GM10266 (cell line): Measurements from ENCODE around the gene KCP.

Experiments used
- DNase-seq: peaks from one replicate; pipeline ENCODE4 v3.0.0; 2012; ENCODE audit errors: extremely low spot score
- TF ChIP-seq, protein P1 (sequence below): IDR thresholded peaks from 2 replicates; pipeline ENCODE4 v1.5.1; 2012; ENCODE audit warnings: mild to moderate bottlenecking, low read depth; ENCODE audit not compliant: control insufficient read depth, insufficient read depth; ENCODE audit errors: missing control alignments

The KCP gene

GRCh38 chr7:128883622-128884448 lies 26.7 kb downstream of the KCP start:
- DNase-seq: peak; percentile 94
- TF ChIP-seq, protein P1, sequence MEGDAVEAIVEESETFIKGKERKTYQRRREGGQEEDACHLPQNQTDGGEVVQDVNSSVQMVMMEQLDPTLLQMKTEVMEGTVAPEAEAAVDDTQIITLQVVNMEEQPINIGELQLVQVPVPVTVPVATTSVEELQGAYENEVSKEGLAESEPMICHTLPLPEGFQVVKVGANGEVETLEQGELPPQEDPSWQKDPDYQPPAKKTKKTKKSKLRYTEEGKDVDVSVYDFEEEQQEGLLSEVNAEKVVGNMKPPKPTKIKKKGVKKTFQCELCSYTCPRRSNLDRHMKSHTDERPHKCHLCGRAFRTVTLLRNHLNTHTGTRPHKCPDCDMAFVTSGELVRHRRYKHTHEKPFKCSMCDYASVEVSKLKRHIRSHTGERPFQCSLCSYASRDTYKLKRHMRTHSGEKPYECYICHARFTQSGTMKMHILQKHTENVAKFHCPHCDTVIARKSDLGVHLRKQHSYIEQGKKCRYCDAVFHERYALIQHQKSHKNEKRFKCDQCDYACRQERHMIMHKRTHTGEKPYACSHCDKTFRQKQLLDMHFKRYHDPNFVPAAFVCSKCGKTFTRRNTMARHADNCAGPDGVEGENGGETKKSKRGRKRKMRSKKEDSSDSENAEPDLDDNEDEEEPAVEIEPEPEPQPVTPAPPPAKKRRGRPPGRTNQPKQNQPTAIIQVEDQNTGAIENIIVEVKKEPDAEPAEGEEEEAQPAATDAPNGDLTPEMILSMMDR: peak; percentile 96

DNA sequence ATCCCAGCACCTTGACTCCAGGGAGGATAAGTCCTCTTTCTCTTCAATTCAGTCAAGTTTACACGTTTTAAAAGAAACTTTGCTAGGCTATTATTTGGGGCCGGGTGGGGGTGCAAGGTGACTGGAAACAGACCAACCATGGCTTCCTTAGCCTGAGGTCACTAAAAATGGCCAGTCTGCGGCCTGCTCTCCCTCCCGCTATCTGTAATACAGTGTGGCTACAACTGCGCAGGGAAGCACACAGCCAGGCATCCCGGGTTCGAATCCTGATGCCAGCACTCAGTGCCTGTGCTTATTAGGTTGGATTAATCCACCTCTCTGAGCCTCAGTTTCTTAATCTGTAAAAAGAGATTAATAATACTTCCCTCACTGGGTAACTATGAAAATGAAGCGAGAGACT lies 28.4 kb downstream of the KCP start:
- DNase-seq: no peak
- TF ChIP-seq, protein P1: no peak

DNA sequence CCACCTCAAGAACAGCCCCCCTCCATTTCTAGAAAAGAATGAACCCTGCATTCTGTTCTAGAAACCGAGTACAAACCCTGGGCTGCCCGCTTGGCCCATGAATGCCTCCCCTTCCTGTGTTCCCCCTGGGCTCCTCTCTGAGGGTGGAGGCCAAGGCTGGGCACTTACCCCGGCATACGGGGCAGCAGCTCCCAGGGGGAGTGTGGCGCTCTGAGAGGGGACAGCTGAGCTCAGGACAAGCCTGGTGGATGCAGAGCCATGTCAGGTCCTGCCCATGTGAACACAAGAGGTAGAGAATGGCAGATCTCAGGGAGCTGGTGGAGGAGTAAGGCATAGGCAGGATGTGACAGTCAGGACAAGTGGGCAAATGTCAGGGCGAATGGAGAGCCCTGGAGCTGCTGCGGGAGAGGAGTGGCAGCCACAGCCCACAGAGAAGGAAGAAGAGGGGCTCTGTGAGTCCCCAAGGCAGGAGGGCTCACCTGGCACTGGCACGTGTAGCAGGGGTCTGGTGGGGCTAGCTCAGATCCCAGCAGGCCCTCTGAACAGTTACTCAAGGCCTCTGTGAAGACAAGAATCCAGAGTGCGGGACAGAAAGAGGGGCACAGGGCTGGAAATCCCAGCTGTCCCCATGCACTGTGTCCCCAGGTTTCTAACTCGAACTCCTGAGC lies 28.9 kb downstream of the KCP start:
- DNase-seq: no peak

GRCh38 chr7:128880791-128881457 lies 29.6 kb downstream of the KCP start:
- TF ChIP-seq, protein P1: no peak
- no peak for DNase-seq

More for the DNA sequence above, 28.9 kb downstream of the KCP start:
- TF ChIP-seq, protein P1: no peak

DNA sequence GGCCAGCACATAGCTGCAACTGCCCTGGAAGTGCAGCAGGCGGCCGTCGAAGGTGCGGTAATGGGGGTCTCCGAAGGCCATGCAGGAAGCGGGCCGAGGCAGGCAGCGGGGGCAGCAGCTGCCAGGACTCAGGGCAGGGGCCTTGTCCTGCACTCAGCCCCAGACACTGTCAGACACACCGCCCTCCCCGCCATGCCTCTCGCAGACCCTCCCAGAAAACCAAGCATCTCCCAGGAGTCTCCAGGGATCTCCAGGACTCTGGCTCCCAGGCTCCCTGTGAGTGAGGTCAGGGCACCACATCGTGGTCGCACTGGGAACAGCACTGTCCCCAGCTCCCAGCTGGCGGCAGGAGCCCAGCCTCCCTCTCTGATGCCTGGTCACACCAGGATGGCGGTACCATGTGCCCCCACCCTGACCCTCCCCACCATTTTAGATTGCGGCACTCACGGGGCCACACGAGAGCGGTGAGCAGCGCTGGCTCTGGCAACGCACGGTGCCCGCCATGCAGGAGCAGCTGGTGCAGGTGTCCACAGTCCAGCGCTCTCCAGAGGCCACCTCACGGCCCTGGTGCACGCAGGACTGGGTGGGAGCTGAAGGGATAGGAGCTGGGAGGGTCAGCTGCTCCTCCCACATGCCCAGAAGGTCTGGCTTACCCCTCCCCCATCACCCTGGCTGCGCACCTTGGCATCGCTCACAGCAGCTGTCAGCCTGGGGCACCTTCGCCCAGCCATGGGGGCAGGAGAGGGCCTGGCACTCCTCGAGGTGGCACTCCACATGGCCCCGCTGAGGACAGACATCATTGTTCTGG lies 30.4 kb downstream of the KCP start:
- TF ChIP-seq, protein P1: peak; percentile 51
- DNase-seq: no peak

- TF ChIP-seq, protein P1: no peak
- DNase-seq: no peak
Measured at GRCh38 chr7:128879461-128879938, 31.0 kb downstream of the KCP start.
